ACC112 (cell line): ENCODE results near the gene DOCK4.

Experiments
- H2AFZ ChIP-seq: fragments of 200-600 bp; sonication (generic); one replicate; pipeline ENCODE4 v1.6.0; 2017; ENCODE audit warnings: antibody characterized with exemption, low read length; ENCODE audit not compliant: unreplicated experiment
- H3K27ac ChIP-seq: fragments of 200-600 bp; sonication (generic); 2 replicates; pipeline ENCODE4 v1.5.1; 2014; ENCODE audit warnings: low read depth, mild to moderate bottlenecking, antibody characterized with exemption, low read length, moderate library complexity
- H3K27me3 ChIP-seq: fragments of 200-600 bp; sonication (generic); 2 replicates; pipeline ENCODE4 v1.6.1; 2014; ENCODE audit warnings: mild to moderate bottlenecking, antibody characterized with exemption, low read length, moderate library complexity, mixed read lengths; ENCODE audit not compliant: insufficient read depth
- H3K36me3 ChIP-seq: fragments of 200-600 bp; sonication (generic); 2 replicates; pipeline ENCODE4 v1.6.1; 2016; ENCODE audit warnings: mild to moderate bottlenecking, antibody characterized with exemption, low read length, moderate library complexity, mixed read lengths; ENCODE audit not compliant: insufficient read depth
- H3K4me1 ChIP-seq: fragments of 200-600 bp; sonication (generic); one replicate; pipeline ENCODE4 v1.6.1; 2016; ENCODE audit warnings: low read length, mixed read lengths; ENCODE audit not compliant: insufficient read depth, unreplicated experiment, control insufficient read depth
- H3K4me3 ChIP-seq: fragments of 200-600 bp; sonication (generic); 2 replicates; pipeline ENCODE4 v1.5.1; 2014; ENCODE audit warnings: mild to moderate bottlenecking, low read depth, low read length
- H3K79me2 ChIP-seq: fragments of 200-600 bp; sonication (generic); one replicate; pipeline ENCODE4 v1.6.0; 2016; ENCODE audit warnings: low read length; ENCODE audit not compliant: control insufficient read depth, unreplicated experiment, insufficient read depth

The DOCK4 gene

DNA sequence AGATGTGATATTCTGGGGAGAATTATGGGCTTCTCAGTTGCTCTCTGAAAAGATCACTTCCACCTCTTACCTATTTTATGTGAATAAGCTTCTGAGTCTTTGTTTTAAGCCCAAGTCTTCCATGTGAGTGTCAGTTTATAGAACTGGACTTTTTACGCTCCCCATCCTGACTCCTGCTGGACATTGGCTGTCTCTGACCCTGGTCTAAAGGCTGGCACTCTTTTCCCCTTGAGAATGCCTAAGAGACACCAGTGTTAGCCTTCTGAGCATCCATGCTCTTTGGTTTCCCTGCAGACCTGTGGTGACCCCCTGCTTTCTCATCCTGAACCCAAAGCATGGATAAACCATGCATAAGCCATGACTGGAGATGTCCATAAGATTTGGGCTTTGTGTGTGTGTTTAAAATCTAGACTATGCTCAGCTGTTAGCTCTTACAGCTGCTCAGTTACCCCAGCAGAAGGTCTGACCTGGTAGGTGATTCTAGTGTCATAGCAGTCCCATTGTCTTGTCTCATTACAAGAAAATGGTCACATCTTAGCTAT, 495.3 kb downstream of the DOCK4 start:
- H3K4me3 ChIP-seq: no peak overlapping the region
- H3K27ac ChIP-seq: no peak overlapping the region
- no peak overlapping the region for H2AFZ ChIP-seq
- peaks cover 5% of the 10 kb centered on the region for H3K4me1 ChIP-seq
- no peaks in the 10 kb centered on the region for H3K36me3 ChIP-seq
- no peaks in the 10 kb centered on the region for H3K79me2 ChIP-seq
- H3K27me3 ChIP-seq: peaks cover 5% of the 10 kb centered on the region; the same call in 1 of the 2 replicates

DNA sequence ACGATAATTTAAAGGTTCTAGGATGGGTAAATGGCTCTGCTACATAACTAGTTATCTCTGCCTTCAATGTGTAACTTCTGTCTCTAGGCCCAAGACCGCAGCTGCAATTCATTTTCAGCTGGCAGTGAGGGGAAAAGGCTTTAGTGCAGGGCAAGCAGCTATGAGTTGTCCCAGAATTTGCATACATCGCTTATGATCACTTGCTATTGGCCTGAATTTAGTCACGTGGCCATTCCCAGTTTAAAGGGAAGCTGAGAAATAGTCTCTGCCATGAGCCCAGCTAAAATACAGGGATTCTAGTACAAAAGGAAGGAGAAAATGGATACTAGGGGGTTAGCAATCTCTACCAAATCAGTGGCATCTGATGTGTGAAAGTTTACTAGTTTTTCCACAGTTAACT, 498.1 kb downstream of the DOCK4 start:
- Histone ChIP-seq H3K4me3 (no peak overlapping the region), H3K79me2 (no peaks in the 10 kb centered on the region), H3K27me3 (peaks cover 9% of the 10 kb centered on the region; the same call in 1 of the 2 replicates), H3K4me1 (peaks cover 5% of the 10 kb centered on the region), H3K36me3 (no peaks in the 10 kb centered on the region), H2AFZ (no peak overlapping the region), H3K27ac (no peak overlapping the region)

DNA sequence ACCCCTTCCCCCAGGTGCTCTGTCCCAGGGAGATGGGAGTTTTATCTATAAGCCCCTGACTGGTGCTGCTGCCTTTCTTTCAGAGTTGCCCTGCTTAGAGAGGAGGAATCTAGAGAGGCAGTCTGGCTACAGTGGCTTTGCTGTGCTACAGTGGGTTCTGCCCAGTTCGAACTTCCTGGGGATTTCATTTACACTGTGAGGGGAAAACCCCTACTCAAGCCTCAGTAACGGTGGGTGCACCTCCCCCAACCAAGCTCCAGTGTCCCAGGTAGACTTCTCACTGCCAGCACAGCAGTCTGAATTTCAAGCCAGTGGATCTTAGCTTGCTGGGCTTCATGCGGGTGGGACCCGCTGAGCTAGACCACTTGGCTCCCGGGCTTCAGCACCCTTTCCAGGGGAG, 500.4 kb downstream of the DOCK4 start:
- H3K4me1 ChIP-seq: no peaks in the 10 kb centered on the region
- no peak overlapping the region for H3K4me3 ChIP-seq
- H2AFZ ChIP-seq: no peak overlapping the region
- H3K79me2 ChIP-seq: no peaks in the 10 kb centered on the region
- H3K36me3 ChIP-seq: no peaks in the 10 kb centered on the region
- no peak overlapping the region for H3K27ac ChIP-seq
- H3K27me3 ChIP-seq: peaks cover 9% of the 10 kb centered on the region; the same call in 1 of the 2 replicates

DNA sequence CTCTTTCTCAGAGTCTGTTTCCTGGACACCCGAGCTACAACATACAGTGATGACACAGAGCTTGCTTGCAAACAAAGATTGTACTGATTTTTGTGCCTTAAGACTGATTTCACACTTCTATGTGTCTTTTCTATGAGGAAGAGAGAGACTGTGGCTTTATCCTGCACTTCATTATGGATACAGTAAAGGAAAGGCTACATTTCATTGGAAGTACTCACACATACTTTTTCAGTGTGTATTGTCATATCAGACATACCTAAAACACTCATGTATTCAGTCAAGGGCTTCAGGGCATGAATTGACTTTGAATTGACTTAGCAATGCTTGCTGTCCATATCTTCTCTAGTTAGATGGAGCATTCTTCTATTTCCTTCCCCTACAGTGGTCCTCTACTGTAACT, 508.4 kb downstream of the DOCK4 start:
- Histone ChIP-seq H3K4me3 (no peak overlapping the region), H3K27ac (no peak overlapping the region), H2AFZ (no peak overlapping the region), H3K36me3 (no peaks in the 10 kb centered on the region), H3K4me1 (no peaks in the 10 kb centered on the region), H3K27me3 (peaks cover 3% of the 10 kb centered on the region), H3K79me2 (no peaks in the 10 kb centered on the region)

DNA sequence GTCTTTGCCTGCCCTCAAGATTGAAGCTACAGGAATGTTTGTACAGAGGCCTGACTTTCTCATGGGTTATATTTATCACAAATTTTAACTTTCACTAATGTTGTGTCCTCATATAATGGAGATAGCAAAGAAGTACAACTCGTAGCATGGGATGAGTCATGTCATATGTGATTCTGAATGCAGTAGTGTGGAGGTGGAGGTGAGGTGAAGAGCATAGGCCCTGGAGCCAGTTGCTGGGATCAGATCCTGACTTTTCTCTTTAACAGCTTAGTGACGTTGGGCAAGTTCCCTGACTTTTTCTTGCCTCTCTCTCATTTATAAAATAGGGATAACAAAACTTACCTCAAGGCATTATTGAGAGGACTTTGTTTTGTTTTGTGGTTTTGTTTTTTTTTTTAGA, 511.8 kb downstream of the DOCK4 start:
- Histone ChIP-seq H3K4me3 (no peak overlapping the region), H3K4me1 (no peaks in the 10 kb centered on the region), H3K27me3 (peaks cover 14% of the 10 kb centered on the region), H2AFZ (no peak overlapping the region), H3K27ac (no peak overlapping the region), H3K36me3 (no peaks in the 10 kb centered on the region), H3K79me2 (no peaks in the 10 kb centered on the region)

DNA sequence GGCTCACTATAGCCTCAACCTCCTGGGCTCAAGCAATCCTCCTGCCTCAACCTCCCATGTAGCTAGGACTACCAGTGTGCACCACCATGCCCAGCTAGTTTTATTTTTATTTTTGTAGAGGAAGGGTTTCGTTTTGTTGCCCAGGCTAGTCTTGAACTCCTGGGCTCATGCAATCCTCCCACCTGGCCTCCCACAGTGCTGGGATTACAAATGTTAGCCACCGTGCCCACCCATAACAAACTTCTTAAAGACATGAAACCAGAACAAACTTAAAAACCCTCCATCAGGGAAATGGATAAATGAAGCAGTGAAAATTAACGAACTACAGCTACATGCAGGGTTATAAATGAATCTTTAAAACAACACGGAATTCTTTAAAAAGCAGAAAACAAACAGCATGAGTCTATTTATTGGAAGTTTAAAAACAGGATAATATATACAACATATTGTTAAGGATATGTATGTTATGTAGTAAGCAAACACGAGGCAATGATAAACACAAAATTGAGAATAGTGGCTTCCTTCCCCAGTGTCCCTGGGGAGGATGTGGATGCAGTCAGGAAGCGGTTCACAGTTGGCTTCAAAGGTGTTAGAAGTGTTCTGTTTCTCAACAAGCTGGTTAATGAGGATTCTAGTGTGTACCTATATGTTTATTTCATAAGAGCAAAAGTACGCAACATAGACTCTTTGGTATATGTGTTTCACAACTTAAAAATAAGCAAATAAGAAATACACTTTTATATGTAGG, 515.7 kb downstream of the DOCK4 start:
- H3K4me3 ChIP-seq: no peak overlapping the region
- H3K27me3 ChIP-seq: peaks cover 16% of the 10 kb centered on the region; the same call in 1 of the 2 replicates
- no peak overlapping the region for H3K27ac ChIP-seq
- H3K36me3 ChIP-seq: no peaks in the 10 kb centered on the region
- H3K4me1 ChIP-seq: no peaks in the 10 kb centered on the region
- no peaks in the 10 kb centered on the region for H3K79me2 ChIP-seq
- no peak overlapping the region for H2AFZ ChIP-seq

DNA sequence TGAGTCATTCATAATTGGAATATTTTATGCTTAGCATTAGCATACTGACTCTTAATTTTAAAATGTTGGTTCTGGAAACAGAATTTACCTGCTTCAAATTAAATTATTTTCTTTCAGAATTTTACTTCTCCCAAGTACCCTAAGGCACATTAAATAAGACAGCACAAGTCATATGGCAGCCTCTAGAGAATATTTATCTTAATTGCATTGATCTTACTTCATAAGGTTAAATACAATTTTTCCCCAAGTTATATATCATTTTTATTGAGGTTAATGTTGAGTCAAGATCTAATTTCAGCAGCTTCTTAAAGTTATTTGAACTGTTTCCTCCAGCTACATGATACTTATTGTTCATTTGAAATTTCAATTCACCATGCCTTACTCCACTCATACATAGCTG, 520.9 kb downstream of the DOCK4 start:
- Histone ChIP-seq H3K4me1 (no peaks in the 10 kb centered on the region), H3K27ac (no peak overlapping the region), H3K27me3 (0 out of 2 replicates have a peak, but pooled peaks cover 3% of the 10 kb centered on the region), H3K36me3 (no peaks in the 10 kb centered on the region), H3K79me2 (no peaks in the 10 kb centered on the region), H3K4me3 (no peak overlapping the region), H2AFZ (no peak overlapping the region)

DNA sequence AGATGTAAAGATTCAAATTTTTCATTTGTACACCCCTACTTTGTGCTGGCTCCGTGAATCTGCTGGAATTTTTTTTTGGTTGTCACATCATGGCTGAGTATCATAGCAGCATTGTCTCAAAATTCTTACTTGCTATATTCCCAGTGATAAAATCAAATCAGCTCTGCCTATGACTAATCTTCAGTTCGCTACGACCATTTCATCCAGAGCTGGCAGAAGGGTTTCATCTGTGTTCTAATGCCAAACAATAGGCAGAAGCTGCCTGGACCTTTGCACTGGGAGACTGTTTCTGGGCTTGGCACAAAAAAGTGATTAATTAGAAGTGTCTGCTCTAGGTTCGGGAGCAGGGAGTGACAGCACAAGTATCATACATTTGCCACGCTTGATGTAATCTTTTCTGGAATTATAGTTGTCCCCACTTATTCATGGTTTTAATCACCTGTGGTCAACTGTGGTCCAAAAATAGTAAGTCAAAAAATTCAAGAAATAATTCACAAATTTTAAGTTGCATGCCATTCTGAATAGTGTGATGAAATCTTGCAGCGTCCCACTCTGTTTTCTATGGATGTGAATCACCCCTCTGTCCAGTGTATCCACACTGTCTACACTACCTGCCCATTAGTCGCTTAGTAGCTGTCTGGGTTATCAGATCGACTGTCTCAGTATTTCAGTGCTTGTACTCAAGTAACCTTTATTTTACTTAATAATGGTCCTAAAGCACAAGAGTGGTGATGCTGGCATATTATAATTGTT, 523.4 kb downstream of the DOCK4 start:
- Histone ChIP-seq H3K27me3 (no peaks in the 10 kb centered on the region), H3K79me2 (no peaks in the 10 kb centered on the region), H3K4me3 (no peak overlapping the region), H3K27ac (no peak overlapping the region), H3K4me1 (peaks cover 20% of the 10 kb centered on the region), H3K36me3 (no peaks in the 10 kb centered on the region), H2AFZ (no peak overlapping the region)

DNA sequence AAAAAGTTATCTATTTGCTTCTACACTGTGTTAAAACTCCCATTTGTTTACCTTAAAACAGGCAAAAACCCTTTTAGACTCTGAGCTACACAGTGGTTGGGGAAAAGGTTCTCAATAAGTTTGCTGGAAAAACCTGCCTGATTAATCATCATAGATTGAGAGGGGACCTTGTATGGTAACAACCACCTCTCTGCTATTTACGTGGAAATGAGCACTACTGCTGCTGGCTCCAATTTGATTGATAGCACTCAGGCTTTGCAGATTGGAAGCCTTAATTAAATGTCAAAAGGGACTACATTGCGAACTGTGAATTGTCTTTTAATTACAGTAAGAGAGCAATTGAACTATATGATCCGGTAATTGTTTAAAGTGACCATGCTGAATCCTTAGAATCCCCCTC, 525.0 kb downstream of the DOCK4 start:
- Histone ChIP-seq H3K79me2 (no peaks in the 10 kb centered on the region), H3K27ac (no peak overlapping the region), H3K4me1 (peaks cover 22% of the 10 kb centered on the region), H3K4me3 (no peak overlapping the region), H3K36me3 (no peaks in the 10 kb centered on the region), H3K27me3 (no peaks in the 10 kb centered on the region), H2AFZ (no peak overlapping the region)

DNA sequence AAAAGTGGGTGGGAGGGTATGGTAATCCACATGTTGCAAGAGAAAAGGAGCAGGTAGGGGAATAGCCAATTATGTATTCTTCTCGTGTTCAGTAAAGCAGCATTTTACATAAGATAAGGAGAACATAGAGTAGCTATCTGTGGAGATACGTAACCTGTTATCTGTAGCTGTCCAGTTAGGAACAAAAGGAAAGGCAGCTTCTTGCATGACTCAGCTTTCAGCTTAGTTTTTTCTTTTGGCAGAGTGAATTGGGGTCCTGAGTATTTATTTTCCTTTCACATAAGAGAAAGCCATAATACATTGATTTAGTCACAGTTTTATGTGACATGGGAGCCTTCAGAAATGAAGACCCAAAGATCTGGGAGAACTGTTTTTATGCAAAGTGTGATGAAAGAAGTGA, 527.2 kb downstream of the DOCK4 start:
- no peak overlapping the region for H3K4me3 ChIP-seq
- no peaks in the 10 kb centered on the region for H3K36me3 ChIP-seq
- H3K27ac ChIP-seq: no peak overlapping the region
- H2AFZ ChIP-seq: no peak overlapping the region
- no peaks in the 10 kb centered on the region for H3K79me2 ChIP-seq
- H3K4me1 ChIP-seq: peaks cover 22% of the 10 kb centered on the region
- peaks cover 3% of the 10 kb centered on the region; the same call in 1 of the 2 replicates for H3K27me3 ChIP-seq
